ACHN (cell line): ENCODE results near the gene ARID4B.

Experiments used
- DNase-seq: peaks from one replicate; pipeline ENCODE4 v3.0.0-alpha.2; 2015
- in situ Hi-C: cut with HindIII; loops from 2 replicates; pipeline ENCODE4 v1.10.0; 2017; ENCODE audit warnings: low sequenced_read_pairs, low pct_ligation_motif_present, low pct_unique_long_range_greater_than_20kb

The ARID4B gene

GRCh38 chr1:235127203-235127602, 200.8 kb downstream of the ARID4B start:
- DNase-seq, result no peak
- in situ Hi-C loops, result no loop called here

GRCh38 chr1:235124665-235125064, 203.3 kb downstream of the ARID4B start:
- in situ Hi-C loops, result no loop called here
- DNase-seq, result no peak

DNA sequence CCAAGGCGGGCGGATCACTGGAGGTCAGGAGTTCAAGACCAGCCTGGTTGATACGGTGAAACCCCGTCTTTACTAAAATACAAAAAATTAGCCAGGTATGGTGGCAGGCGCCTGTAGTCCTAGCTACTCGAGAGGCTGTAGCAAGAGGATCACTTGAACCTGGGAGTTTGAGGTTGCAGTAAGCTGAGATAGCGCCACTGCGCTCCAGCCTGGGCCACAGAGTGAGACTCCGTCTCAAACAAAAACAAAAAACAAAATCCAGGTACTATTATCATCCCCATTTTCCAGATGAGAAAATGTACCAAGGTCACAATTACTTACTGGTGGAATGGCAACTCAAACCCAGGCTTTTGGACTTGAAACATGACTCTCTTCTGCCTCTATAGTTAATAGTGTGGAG, 203.9 kb downstream of the ARID4B start:
- in situ Hi-C loops, result no loop called here
- DNase-seq, result no peak

GRCh38 chr1:235122348-235122747, 205.6 kb downstream of the ARID4B start:
- in situ Hi-C loops, result no loop called here
- DNase-seq, result no peak
